Smooth muscle cell (in vitro differentiated cells): ENCODE measurements around the gene ROCK2. TPM values are rescaled to one million over a fixed set of nuclear protein-coding genes. Genes with fewer than 3 reads are reported as not detected.
"Not testable (repeated sequence)": the region's sequence is repeated elsewhere in the genome, so short reads cannot be mapped to it uniquely, and the experiment has no call there.

Experiments used
- DNase-seq: peaks from one replicate; lab custom pipeline; 2025; ENCODE audit not compliant: unreplicated experiment; lab: John Stamatoyannopoulos, UW
- H2AFZ ChIP-seq: fragments of 200-600 bp; sonication (generic); 2 replicates; pipeline ENCODE4 v1.6.0; 2016; ENCODE audit warnings: antibody characterized with exemption, low read depth, mild to moderate bottlenecking
- H3F3A ChIP-seq: fragments of 200-600 bp; sonication (generic); 2 replicates; pipeline ENCODE4 v1.6.0; 2017; ENCODE audit warnings: antibody characterized with exemption, low read depth
- H3K27ac ChIP-seq: fragments of 200-600 bp; sonication (generic); 2 replicates; pipeline ENCODE4 v1.5.1; 2016; ENCODE audit warnings: low read depth, mild to moderate bottlenecking
- H3K27me3 ChIP-seq: fragments of 200-600 bp; sonication (generic); 2 replicates; pipeline ENCODE4 v1.6.1; 2016; ENCODE audit warnings: low read depth, mild to moderate bottlenecking
- H3K36me3 ChIP-seq: fragments of 200-600 bp; sonication (generic); 2 replicates; pipeline ENCODE4 v1.5.1; 2016; ENCODE audit warnings: low read depth
- H3K4me1 ChIP-seq: fragments of 200-600 bp; sonication (generic); 2 replicates; pipeline ENCODE4 v1.5.1; 2016; ENCODE audit warnings: low read depth
- H3K4me2 ChIP-seq: fragments of 200-600 bp; sonication (generic); 2 replicates; pipeline ENCODE4 v1.6.0; 2016; ENCODE audit warnings: mild to moderate bottlenecking
- H3K4me3 ChIP-seq: fragments of 200-600 bp; sonication (generic); 2 replicates; pipeline ENCODE4 v1.5.1; 2016; ENCODE audit warnings: mild to moderate bottlenecking
- H3K79me2 ChIP-seq: fragments of 200-600 bp; sonication (generic); 2 replicates; pipeline ENCODE4 v1.6.0; 2016; ENCODE audit warnings: low read depth, mild to moderate bottlenecking
- H3K9ac ChIP-seq: fragments of 200-600 bp; sonication (generic); 2 replicates; pipeline ENCODE4 v1.6.0; 2016; ENCODE audit warnings: low read depth
- H3K9me3 ChIP-seq: fragments of 200-600 bp; sonication (generic); replicated peaks from 2 replicates; pipeline ENCODE4 v1.5.1; 2016; ENCODE audit warnings: low read depth
- H4K20me1 ChIP-seq: fragments of 200-600 bp; sonication (generic); 2 replicates; pipeline ENCODE4 v1.6.0; 2016; ENCODE audit warnings: low read depth
- WGBS: methylation state at CpG from one replicate; pipeline ENCODE4 v1.1.7; 2016; ENCODE audit warnings: low lambda C conversion rate; 5-methylcytosine and 5-hydroxymethylcytosine counted together
- polyA plus RNA-seq: library from polyadenylated mRNA; unstranded; fragments of >200 nt; fragmentation: Nextera tagmentation; extraction: Ambion mirVana; gene quantifications from 2 replicates; pipeline ENCODE4 v1.2.1, GENCODE V29; 2016
- total RNA-seq: library from RNA; depleted of rRNA; stranded (reverse); fragments of >200 nt; gene quantifications from 2 replicates; pipeline ENCODE4 v1.2.3, GENCODE V29; 2014
- TF ChIP-seq, protein P1 (sequence below): fragments of 200-600 bp; sonication (generic); IDR thresholded peaks from 2 replicates; pipeline ENCODE4 v1.5.1; 2017; ENCODE audit warnings: borderline replicate concordance, mild to moderate bottlenecking, antibody characterized with exemption; ENCODE audit not compliant: insufficient read depth, poor library complexity, severe bottlenecking

The ROCK2 gene
- total and polyA plus RNA-seq, 2 experiments from 2014 or later: 27.2 to 45.5 TPM

DNA sequence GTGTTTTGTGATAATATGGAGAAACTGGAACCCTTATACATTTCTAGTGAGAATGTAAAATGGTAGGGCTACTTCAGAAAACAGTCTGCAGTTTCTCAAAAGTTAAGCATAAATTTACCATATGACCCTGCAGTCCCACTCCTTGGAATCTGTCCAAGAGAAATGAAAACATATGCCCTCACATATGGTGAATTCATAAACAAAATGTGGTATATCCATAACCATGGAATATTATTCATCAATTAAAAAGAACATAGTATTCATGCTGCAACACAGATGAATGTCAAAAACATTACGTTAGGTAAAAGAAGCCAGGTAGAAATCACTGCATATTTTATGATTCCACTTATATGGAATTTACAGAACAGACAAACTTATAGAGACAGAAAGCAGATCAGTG lies 11.8 kb downstream of the ROCK2 start:
- TF ChIP-seq, protein P1, sequence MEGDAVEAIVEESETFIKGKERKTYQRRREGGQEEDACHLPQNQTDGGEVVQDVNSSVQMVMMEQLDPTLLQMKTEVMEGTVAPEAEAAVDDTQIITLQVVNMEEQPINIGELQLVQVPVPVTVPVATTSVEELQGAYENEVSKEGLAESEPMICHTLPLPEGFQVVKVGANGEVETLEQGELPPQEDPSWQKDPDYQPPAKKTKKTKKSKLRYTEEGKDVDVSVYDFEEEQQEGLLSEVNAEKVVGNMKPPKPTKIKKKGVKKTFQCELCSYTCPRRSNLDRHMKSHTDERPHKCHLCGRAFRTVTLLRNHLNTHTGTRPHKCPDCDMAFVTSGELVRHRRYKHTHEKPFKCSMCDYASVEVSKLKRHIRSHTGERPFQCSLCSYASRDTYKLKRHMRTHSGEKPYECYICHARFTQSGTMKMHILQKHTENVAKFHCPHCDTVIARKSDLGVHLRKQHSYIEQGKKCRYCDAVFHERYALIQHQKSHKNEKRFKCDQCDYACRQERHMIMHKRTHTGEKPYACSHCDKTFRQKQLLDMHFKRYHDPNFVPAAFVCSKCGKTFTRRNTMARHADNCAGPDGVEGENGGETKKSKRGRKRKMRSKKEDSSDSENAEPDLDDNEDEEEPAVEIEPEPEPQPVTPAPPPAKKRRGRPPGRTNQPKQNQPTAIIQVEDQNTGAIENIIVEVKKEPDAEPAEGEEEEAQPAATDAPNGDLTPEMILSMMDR: no peak
- H3K4me3 ChIP-seq: no peak overlapping the region
- no peaks in the 10 kb centered on the region for H3K9me3 ChIP-seq
- no peak for DNase-seq
- no peak overlapping the region for H3K9ac ChIP-seq
- H3K79me2 ChIP-seq: peaks cover 97% of the 10 kb centered on the region
- H4K20me1 ChIP-seq: peaks cover 95% of the 10 kb centered on the region
- H3K4me2 ChIP-seq: no peak overlapping the region
- H3K27me3 ChIP-seq: no peaks in the 10 kb centered on the region
- 97% methylated on average over 1 of the region's 1 CpG for WGBS
- H3K36me3 ChIP-seq: no peaks in the 10 kb centered on the region
- peaks cover 15% of the 10 kb centered on the region for H3K4me1 ChIP-seq
- no peak overlapping the region for H3K27ac ChIP-seq
- H3F3A ChIP-seq: no peaks in the 10 kb centered on the region
- H2AFZ ChIP-seq: no peak overlapping the region

DNA sequence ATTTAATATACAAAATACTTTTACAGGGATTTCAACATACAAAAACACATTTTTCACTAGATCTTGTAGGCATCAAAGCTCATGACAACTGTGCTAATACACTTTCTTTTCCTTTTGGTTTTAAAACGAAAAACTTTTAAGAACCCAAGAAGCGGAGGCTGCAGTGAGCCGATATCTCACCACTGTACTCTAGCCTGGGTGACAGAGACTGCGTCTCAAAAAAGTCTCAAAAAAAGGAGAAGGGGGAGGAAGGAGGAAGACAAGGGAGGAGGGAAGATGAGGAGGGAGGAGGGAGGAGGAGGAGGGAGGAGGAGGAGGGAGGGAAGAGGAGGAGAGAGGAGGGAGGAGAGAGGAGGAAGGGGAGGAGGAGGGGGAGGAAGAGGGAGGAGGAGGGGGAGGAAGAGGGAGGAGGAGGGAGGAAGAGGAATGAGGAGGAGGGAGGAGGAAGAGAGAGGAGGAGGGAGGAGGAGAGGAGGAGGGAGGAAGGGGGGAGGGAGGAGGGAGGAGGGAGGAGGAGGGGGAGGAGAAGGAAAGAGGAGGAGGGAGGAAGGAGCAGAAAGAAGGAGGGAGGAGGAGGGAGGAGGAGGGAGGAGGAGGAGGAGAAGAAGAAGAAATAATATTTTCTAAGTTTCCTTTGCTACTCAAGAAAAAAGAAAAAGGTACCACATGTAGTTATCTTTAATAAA lies 13.8 kb downstream of the ROCK2 start:
- H3K9me3 ChIP-seq: no peaks in the 10 kb centered on the region
- H3K4me3 ChIP-seq: no peak overlapping the region
- H3K4me2 ChIP-seq: peak overlapping the region; percentile 2
- H2AFZ ChIP-seq: no peak overlapping the region
- H3K4me1 ChIP-seq: peaks cover 12% of the 10 kb centered on the region
- peaks cover 95% of the 10 kb centered on the region for H4K20me1 ChIP-seq
- no peak overlapping the region for H3K9ac ChIP-seq
- H3K27me3 ChIP-seq: no peaks in the 10 kb centered on the region
- H3F3A ChIP-seq: no peaks in the 10 kb centered on the region
- DNase-seq: no peak
- H3K36me3 ChIP-seq: no peaks in the 10 kb centered on the region
- H3K27ac ChIP-seq: peak overlapping the region; percentile 20
- 77% methylated on average over 4 of the region's 4 CpGs for WGBS
- TF ChIP-seq, protein P1: no peak
- H3K79me2 ChIP-seq: peaks cover 97% of the 10 kb centered on the region

DNA sequence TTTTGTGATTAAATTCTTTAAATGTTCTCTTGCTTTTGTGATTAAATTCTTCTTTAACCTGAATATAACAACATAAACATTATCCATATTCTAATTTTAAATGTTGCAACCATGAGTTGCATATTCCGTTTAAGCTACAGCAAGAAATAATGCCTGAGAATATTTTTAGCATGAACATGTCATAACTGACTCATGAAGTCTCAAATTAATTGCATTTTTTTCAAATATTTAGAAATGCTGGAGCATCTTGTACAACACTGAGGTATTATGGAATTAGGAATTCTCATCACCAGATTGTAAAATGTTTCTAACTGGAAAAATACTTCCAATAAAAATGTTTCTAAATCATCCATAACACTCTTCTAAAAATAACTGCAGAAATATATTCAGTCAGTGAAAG lies 14.7 kb downstream of the ROCK2 start:
- DNase-seq: no peak
- Histone ChIP-seq H3K27ac (peak overlapping the region; percentile 20), H3K4me3 (no peak overlapping the region), H3K9ac (no peak overlapping the region), H3K4me2 (peak overlapping the region; percentile 2), H3K4me1 (peaks cover 10% of the 10 kb centered on the region), H3K9me3 (no peaks in the 10 kb centered on the region), H3K79me2 (peaks cover 97% of the 10 kb centered on the region), H2AFZ (no peak overlapping the region), H3F3A (no peaks in the 10 kb centered on the region), H3K36me3 (no peaks in the 10 kb centered on the region), H4K20me1 (peaks cover 95% of the 10 kb centered on the region), H3K27me3 (no peaks in the 10 kb centered on the region)
- TF ChIP-seq, protein P1: no peak
- WGBS: 18% methylated on average over 1 of the region's 1 CpG

DNA sequence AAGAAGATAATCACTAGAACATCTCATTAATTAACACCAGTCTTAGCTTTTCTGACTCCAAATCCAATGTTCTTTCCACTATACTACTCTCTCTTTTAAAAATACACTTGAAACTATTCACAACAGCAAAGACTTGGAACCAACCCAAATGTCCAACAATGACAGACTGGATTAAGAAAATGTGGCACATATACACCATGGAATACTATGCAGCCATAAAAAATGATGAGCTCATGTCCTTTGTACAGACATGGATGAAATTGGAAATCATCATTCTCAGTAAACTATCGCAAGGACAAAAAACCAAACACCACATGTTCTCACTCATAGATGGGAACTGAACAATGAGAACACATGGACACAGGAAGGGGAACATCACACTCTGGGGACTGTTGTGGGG lies 15.9 kb downstream of the ROCK2 start:
- Histone ChIP-seq H3K79me2 (peaks cover 97% of the 10 kb centered on the region), H4K20me1 (peaks cover 95% of the 10 kb centered on the region)
- H3K4me2 ChIP-seq, H3K9me3 ChIP-seq, H3K27ac ChIP-seq, H3K4me3 ChIP-seq, H3K27me3 ChIP-seq, H3F3A ChIP-seq, H3K4me1 ChIP-seq, H2AFZ ChIP-seq, H3K9ac ChIP-seq, H3K36me3 ChIP-seq, DNase-seq: not testable (repeated sequence)
- WGBS: 100% methylated on average over 1 of the region's 1 CpG
